CD4-positive, alpha-beta T cell treated with Interferon alpha-2 for 1 hour (primary cell): ENCODE measurements around the gene ERN2.
A peak's percentile ranks its signal among the peaks of the same experiment; 100 is the strongest.

Source experiments
- DNase-seq, 2 donors: peaks; one replicate each; pipeline ENCODE4 v3.0.0-alpha.2; 2020 to 2022

Gene ERN2

GRCh38 chr16:23716484-23716883 is 3.5 kb upstream of the ERN2 start:
- DNase-seq, result no peak

- no peak for DNase-seq
Measured at GRCh38 chr16:23711785-23712184, 1.2 kb downstream of the ERN2 start.

GRCh38 chr16:23710504-23710903 is 2.5 kb downstream of the ERN2 start:
- DNase-seq, result no peak

- no peak for DNase-seq
Measured at GRCh38 chr16:23710008-23710407, 3.0 kb downstream of the ERN2 start.

- no peak for DNase-seq
Measured at GRCh38 chr16:23709536-23709935, 3.5 kb downstream of the ERN2 start.

DNA sequence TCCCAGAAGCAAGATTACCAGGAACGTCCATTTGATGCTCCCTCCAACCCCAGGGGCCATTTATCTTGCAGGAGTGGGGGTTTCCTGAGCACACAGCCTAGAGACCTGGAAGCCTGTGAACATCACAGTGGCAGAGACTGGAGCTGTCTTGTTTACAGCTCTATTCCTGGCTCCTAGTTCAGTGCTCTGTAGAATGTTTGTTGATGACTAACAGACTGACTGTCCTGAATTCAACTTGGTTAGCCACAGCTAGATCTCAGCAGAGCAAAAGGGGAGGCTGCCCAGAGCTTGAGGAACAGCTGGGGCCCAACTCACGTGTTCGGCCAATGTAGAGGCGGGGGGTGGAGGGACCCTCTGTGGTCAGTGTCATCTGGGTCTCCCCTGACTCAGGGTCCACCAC is 6.6 kb downstream of the ERN2 start:
- DNase-seq, result no peak

DNA sequence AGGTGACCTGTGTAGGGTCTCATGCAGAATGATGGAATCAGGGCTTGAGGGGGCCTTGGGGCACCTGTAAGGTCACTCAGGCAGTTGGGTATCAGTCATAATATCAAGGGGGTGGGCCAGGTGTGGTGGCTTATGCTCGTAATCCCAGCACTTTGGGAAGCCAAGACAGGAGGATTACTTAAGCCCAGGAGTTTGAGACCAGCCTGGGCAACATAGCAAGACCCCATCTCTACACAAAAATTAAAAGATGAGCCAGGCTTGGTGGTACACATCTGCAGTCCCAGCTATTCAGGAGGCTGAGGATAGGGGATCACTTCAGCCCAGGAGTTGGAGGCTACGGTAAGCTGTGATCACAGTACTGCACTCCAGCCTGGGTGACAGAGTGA is 7.5 kb downstream of the ERN2 start:
- DNase-seq, result no peak

DNA sequence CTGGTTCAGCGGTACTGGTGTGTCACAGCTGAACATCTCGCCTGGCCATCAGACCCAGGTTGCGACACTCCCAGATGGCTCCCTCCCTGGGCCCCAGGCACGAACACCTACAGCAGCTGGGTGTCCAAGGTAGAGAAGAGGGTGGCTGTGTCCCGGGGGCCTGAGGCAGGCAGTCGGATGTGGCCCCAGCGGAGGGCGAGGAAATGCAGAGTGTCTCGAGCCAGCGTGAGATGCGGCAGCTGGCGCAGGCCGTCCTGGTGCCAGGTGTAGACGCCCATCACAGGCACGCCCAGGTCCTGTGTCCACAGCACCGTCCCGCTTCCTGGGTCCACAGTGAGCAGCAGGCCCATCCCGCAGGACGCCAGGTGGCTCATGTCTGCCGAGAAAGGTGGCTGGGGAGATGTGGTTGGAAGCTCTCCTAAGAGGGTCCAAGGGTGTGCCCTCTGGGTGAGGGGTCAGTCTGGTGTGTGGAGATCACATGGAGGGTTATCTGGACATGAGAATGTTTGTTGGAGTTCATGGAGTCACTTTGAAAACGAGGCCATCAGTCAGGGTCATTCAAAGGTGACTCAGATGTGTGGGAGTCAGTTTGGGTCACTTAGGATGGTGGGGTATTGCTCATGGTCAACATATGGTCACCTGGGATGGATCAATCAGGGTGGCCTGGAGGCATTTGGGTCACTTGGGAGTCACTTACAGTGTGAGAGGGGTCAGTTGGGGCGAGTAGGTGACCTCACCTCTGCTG is 8.1 kb downstream of the ERN2 start:
- no peak for DNase-seq

DNA sequence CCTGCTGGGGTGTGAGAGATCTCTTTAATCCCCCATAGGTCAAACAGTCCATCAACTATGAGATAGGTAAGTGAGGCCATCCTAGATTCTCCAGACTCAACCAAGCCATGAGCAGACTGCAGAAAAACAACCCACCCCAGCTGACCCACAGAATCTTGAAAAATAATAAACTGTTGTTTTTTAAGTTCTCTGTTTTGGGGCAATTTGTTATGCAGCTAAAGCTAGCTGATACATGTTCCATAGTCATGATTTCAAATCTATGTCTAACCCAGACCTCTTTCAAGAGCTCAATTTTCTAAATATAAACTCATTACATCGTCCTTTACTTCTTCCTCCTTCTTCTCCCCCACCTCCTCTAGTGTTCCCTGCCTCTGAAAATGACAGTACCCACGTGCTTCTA is 10.1 kb downstream of the ERN2 start:
- no peak for DNase-seq

DNA sequence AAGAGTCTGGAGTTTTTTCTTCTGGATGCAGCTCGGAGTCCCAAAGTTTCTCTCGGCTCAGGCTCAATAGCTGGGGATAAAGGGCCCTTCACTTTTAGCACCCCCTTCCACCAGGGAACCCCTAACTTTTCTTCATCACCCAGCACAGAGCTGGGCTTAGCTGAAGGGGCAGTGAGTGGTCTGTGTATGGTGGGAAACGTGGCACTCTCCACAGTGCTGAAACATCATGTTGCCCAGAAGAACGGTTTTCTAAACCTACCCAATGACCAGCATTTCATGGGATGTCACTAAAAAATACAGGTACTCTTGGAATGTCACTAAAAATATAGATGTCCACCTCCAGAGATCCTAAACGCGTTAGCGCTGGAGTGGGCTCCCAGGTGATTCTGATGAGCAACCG is 12.0 kb downstream of the ERN2 start:
- DNase-seq, result no peak

- no peak for DNase-seq
Measured at GRCh38 chr16:23700509-23700908, 12.5 kb downstream of the ERN2 start.

DNA sequence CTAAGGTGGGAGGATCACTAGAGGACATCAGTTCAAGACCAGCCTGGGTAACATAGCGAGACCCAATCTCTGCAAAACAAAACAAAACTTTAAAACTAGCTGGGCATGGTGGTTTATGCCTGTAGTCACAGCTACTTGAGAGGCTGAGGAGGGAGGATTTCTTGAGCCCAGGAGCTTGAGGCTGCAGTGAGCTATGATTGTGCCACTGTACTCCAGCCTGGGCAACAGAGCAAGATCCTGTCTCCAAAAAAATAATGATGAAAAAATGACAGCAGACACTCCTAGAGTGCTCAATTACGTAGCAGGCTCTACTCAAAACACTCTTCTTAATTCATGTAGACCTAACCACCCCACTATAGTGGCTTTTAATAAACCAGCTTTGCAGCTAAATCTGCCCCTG is 12.9 kb downstream of the ERN2 start:
- DNase-seq, result no peak

GRCh38 chr16:23699100-23699499 is 13.9 kb downstream of the ERN2 start:
- DNase-seq, result peak; percentile 12 to 33

DNA sequence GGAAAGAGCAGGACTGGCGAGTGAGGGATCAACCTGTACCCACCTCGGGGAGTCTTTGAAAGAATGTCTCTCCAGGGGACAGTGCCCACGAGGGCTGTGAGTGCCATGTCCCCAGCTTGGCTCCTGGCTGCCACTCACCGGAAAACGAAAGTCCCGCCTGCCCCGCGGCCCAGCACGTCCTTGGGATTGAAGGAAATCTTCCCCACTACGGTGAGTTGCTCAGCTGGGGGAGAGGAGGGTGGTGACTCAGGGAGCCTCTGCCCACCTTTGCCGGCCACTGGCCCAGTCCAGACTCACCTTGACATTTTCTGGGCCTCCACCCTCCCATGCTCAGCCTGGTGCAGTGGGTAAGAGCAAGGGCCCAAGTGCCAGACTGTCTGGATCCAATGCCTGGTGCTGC is 17.3 kb downstream of the ERN2 start:
- DNase-seq, result no peak

- no peak for DNase-seq
Measured at GRCh38 chr16:23694644-23695373, 18.2 kb downstream of the ERN2 start.

DNA sequence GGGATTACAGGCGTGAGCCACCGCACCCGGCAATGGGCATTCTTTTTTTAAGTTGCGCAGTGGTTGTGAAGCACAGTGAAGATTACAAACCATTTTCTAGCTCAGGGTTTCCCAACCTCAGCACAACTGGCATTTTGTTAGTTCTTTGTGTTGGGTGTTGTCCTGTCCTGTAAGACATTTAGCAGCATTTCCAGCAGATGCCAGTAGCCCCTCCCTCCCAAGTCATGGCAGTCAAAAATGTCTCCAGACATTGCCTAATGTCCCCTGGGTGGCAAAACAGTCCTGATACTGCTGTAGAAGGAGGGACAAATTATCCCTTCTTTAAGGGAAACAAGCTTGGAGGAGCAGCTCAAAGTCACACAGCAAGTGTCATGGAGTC is 18.8 kb downstream of the ERN2 start:
- DNase-seq, result no peak

- DNase-seq, result no peak
Measured at GRCh38 chr16:23692190-23692837, 20.7 kb downstream of the ERN2 start.

DNA sequence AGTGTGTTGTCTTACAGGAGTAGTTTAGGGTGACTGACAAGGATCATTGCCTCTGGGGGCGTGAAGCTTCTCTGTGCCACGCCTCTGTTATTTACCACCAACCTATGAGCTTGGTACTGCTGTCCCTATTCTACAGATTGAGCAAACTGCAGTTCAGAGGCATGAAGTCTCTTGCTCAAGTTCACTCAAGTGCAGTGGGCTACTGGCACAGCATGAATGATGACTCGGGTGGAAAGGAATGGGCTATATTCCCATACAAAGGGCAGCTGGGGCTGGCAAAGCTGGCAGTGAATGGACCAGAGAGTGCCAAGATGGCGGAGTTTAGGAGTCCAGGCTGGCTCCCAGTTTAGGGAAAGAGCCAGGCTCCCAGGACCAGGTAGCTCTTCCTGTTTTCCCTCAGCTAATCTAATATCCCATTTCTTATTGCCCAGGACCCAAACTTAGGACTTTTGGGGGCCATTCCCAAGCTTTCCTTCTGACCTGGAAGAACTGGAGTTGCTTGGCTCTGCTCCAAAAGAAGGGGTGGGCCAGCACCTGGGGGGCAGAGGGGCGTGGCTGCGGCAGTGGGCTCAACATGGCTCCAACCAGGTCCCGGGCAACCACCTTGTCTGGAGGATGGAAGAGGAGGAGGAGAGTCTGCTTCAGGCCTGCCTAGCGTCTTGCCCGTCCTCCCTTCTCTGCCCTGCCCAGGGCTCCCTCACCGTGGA is 21.4 kb downstream of the ERN2 start:
- DNase-seq, result no peak

- DNase-seq, result no peak
Measured at GRCh38 chr16:23690771-23691482, 22.1 kb downstream of the ERN2 start.

- no peak for DNase-seq
Measured at GRCh38 chr16:23689442-23690187, 23.4 kb downstream of the ERN2 start.

GRCh38 chr16:23687034-23687808 is 25.8 kb downstream of the ERN2 start:
- DNase-seq, result no peak
